Measurements from ENCODE around the gene SPATA46. TPM values are rescaled to one million over a fixed set of nuclear protein-coding genes. Genes with fewer than 3 reads are reported as not detected.
A peak's percentile ranks its signal among the peaks of the same experiment; 100 is the strongest.

SPATA46 gene
- total and polyA plus RNA-seq, 9 of the 15 experiments (the other 6 are each of a cell fraction or from before 2014, with no cell fraction given) = 0.04 to 0.11 TPM; not detected in 7

- TF ChIP-seq SMC3 (conservative IDR thresholded peaks at IDR 0.05; ENCODE audit: insufficient read depth, low read depth, low read length) (peak; percentile 71), KLF1 (tag; IDR thresholded peaks at IDR 0.05) (no peak), DEAF1 (CRISPR knock-in tag; IDR thresholded peaks at IDR 0.05) (0 out of 2 replicates have a peak, but pooled peaks have one; percentile 38), RAD21 (CRISPR knock-in tag; conservative IDR thresholded peaks at IDR 0.05 in 1 of 2, IDR thresholded peaks at IDR 0.05 in 1 of 2) (peak; percentile 74 to 88), RCOR1 (IDR thresholded peaks at IDR 0.05; ENCODE audit: borderline replicate concordance in 1 of 2, low read depth in 2 of 2, low read length in 2 of 2) (0 out of 4 replicates have a peak, but pooled peaks of 1 of the 2 experiments have one; percentile 30), ZBED1 (IDR thresholded peaks at IDR 0.05) (no peak)
Observed at GRCh38 chr1:162357681-162358266, 18.9 kb downstream of the SPATA46 start (continued).

DNA sequence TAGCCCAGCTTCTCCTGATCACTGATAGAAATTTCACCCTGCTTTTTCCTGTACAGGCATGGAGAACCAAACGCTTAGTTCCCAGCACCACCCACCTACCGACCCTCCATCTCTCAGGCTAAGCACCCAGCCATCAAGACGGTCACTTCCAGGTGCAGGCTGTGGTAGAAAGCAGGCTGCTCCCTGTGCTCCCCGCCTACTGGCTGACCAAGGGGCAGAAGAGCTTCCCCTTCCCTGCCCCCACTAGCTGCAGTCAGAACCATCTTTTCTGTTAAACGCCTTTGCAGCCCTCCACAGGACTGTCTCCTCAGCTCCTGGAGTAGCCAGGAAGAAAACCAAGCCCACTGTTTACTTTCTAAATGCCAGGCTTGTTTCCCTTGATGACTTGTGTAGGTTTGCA is 23.0 kb downstream of the SPATA46 start:
- Histone ChIP-seq H3K9me1 (ENCODE audit: control insufficient read depth, insufficient read depth, low read length) (no peaks in the 10 kb centered on the region), H3K4me2 (ENCODE audit: insufficient read depth, low read length) (peak overlapping the region; percentile 10; the same call in 1 of the 2 replicates), H2AFZ (ENCODE audit: low read depth, low read length) (peak overlapping the region; percentile 73), H3K4me1 (replicated peaks in 1 of 2; ENCODE audit: control insufficient read depth in 2 of 2, insufficient read depth in 2 of 2, low read length in 2 of 2) (peaks cover 13 to 60% of the 10 kb centered on the region in 2 experiments; a peak in 4 of 5 replicates), H3K4me3 (no peak overlapping the region), H3K36me3 (ENCODE audit: control insufficient read depth, insufficient read depth, low read length) (no peaks in the 10 kb centered on the region), H3K9ac (ENCODE audit: insufficient read depth in 1 of 2, low read depth in 2 of 2, low read length in 2 of 2) (peak overlapping the region in 1 of 2 experiments; percentile 45; a peak in 1 of 4 replicates), H3K27me3 (ENCODE audit: control insufficient read depth in 2 of 2, insufficient read depth in 2 of 2, low read length in 2 of 2) (no peaks in the 10 kb centered on the region), H3K9me3 (replicated peaks; ENCODE audit: control insufficient read depth, insufficient read depth, low read depth, low read length) (no peaks in the 10 kb centered on the region), H3K79me2 (ENCODE audit: control insufficient read depth, insufficient read depth, low read length) (no peaks in the 10 kb centered on the region), H3K27ac (ENCODE audit: extremely low read depth, low read depth, low read length) (no peak overlapping the region), H4K20me1 (replicated peaks; ENCODE audit: control insufficient read depth, insufficient read depth, low read length) (no peaks in the 10 kb centered on the region)
- in situ Hi-C loops (cut with MboI) = no loop called here
- ChIA-PET CTCF (ENCODE audit: low intra/inter-chr PET ratio) (no interaction called here), POLR2A (interaction anchor here (0.6 kb wide), 1 partner anchor 14 kb away, joined by 3 read pairs; no protein-coding TSS in a partner anchor)
- TF ChIP-seq, protein P1, sequence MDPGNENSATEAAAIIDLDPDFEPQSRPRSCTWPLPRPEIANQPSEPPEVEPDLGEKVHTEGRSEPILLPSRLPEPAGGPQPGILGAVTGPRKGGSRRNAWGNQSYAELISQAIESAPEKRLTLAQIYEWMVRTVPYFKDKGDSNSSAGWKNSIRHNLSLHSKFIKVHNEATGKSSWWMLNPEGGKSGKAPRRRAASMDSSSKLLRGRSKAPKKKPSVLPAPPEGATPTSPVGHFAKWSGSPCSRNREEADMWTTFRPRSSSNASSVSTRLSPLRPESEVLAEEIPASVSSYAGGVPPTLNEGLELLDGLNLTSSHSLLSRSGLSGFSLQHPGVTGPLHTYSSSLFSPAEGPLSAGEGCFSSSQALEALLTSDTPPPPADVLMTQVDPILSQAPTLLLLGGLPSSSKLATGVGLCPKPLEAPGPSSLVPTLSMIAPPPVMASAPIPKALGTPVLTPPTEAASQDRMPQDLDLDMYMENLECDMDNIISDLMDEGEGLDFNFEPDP (CRISPR knock-in tag; IDR thresholded peaks at IDR 0.05) = no peak
- TF ChIP-seq, protein P2, sequence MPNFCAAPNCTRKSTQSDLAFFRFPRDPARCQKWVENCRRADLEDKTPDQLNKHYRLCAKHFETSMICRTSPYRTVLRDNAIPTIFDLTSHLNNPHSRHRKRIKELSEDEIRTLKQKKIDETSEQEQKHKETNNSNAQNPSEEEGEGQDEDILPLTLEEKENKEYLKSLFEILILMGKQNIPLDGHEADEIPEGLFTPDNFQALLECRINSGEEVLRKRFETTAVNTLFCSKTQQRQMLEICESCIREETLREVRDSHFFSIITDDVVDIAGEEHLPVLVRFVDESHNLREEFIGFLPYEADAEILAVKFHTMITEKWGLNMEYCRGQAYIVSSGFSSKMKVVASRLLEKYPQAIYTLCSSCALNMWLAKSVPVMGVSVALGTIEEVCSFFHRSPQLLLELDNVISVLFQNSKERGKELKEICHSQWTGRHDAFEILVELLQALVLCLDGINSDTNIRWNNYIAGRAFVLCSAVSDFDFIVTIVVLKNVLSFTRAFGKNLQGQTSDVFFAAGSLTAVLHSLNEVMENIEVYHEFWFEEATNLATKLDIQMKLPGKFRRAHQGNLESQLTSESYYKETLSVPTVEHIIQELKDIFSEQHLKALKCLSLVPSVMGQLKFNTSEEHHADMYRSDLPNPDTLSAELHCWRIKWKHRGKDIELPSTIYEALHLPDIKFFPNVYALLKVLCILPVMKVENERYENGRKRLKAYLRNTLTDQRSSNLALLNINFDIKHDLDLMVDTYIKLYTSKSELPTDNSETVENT (CRISPR knock-in tag; IDR thresholded peaks at IDR 0.05) = no peak
- no peak for TF ChIP-seq MEF2A (IDR thresholded peaks at IDR 0.05; ENCODE audit: control insufficient read depth, low read depth, low read length)
- 0 out of 2 replicates have a peak, but pooled peaks have one; percentile 18 for TF ChIP-seq ZBTB7A (IDR thresholded peaks at IDR 0.05; ENCODE audit: borderline replicate concordance, control insufficient read depth, low read depth, low read length)
- no peak for TF ChIP-seq ZNF699 (CRISPR knock-in tag; IDR thresholded peaks at IDR 0.05; ENCODE audit: insufficient replicate concordance)
- intact Hi-C loops (cut with micrococcal nuclease) = loop anchor here (10.0 kb wide), 1 partner anchor 261 kb away; no protein-coding TSS in a partner anchor
- BruUV-seq (replicated peaks) = no TSS peak
- ATAC-seq = peak; percentile 40; the same call in 2 of the 3 replicates
- WGBS (ENCODE audit: insufficient coverage, low coverage, missing lambda C conversion rate) = 19% methylated on average over 5 of the region's 5 CpGs
- FAIRE-seq = peak; percentile 68
- peak; percentile 32 to 39 (median 37) for DNase-seq (ENCODE audit: extremely low read depth in 1 of 4, low spot score in 3 of 4)
